Ureter (tissue), 1 donor: ENCODE data around the gene SRSF2. TPM values are rescaled to one million over a fixed set of nuclear protein-coding genes. Genes with fewer than 3 reads are reported as not detected.
A peak's percentile ranks its signal among the peaks of the same experiment; 100 is the strongest.
"Not testable (repeated sequence)": the region's sequence is repeated elsewhere in the genome, so short reads cannot be mapped to it uniquely, and the experiment has no call there.

ENCODE experiments used
- DNase-seq: peaks from one replicate; pipeline ENCODE4 v3.0.0-alpha.2; 2020; ENCODE audit warnings: low spot score
- total RNA-seq: library from RNA; stranded (reverse); gene quantifications from one replicate; pipeline ENCODE4 v1.2.4, GENCODE V29; 2023
- donor health status: DM: yes; HTN: yes; CAD: no.

The SRSF2 gene
- total RNA-seq, result 231 TPM

- peak; percentile 99 for DNase-seq
Measured at GRCh38 chr17:76737082-76737675, at the start of gene SRSF2. Gene SRSF2, minus strand, starts transcription at chr17:76737331. Its CDS starts 171 bp downstream, at chr17:76737160.

GRCh38 chr17:76784926-76785325 is 47.8 kb upstream of the SRSF2 start:
- no peak for DNase-seq

GRCh38 chr17:76783146-76783545 is 46.0 kb upstream of the SRSF2 start:
- no peak for DNase-seq

- no peak for DNase-seq
Measured at GRCh38 chr17:76781056-76781982, 44.2 kb upstream of the SRSF2 start.

- DNase-seq, result no peak
Measured at GRCh38 chr17:76775021-76775600, 38.0 kb upstream of the SRSF2 start.

GRCh38 chr17:76772842-76773525 is 35.9 kb upstream of the SRSF2 start:
- no peak for DNase-seq

GRCh38 chr17:76758570-76758969 is 21.4 kb upstream of the SRSF2 start:
- DNase-seq, result no peak

- DNase-seq, result no peak
Measured at GRCh38 chr17:76757256-76757655, 20.1 kb upstream of the SRSF2 start.

GRCh38 chr17:76755285-76755684 is 18.2 kb upstream of the SRSF2 start:
- no peak for DNase-seq

GRCh38 chr17:76753061-76753961 is 16.2 kb upstream of the SRSF2 start:
- DNase-seq, result no peak

- no peak for DNase-seq
Measured at GRCh38 chr17:76752006-76752405, 14.9 kb upstream of the SRSF2 start.

- DNase-seq, result no peak
Measured at GRCh38 chr17:76751416-76751993, 14.4 kb upstream of the SRSF2 start.

- no peak for DNase-seq
Measured at GRCh38 chr17:76748657-76749056, 11.5 kb upstream of the SRSF2 start.

- DNase-seq, result no peak
Measured at GRCh38 chr17:76747716-76748363, 10.7 kb upstream of the SRSF2 start.

- DNase-seq, result not testable (repeated sequence)
Measured at GRCh38 chr17:76745785-76746184, 8.7 kb upstream of the SRSF2 start.

- no peak for DNase-seq
Measured at GRCh38 chr17:76744747-76745146, 7.6 kb upstream of the SRSF2 start.

- no peak for DNase-seq
Measured at GRCh38 chr17:76742958-76743357, 5.8 kb upstream of the SRSF2 start.

- no peak for DNase-seq
Measured at GRCh38 chr17:76740329-76741118, 3.4 kb upstream of the SRSF2 start.

GRCh38 chr17:76739568-76740115 is 2.5 kb upstream of the SRSF2 start:
- DNase-seq, result not testable (repeated sequence)
